HepG2 (cell line): ENCODE data around the gene ANO10. TPM values are rescaled to one million over a fixed set of nuclear protein-coding genes. Genes with fewer than 3 reads are reported as not detected.

Source experiments
- AKNA ChIP-seq: sonication (generic); formaldehyde crosslinking; IDR thresholded peaks from 2 replicates; pipeline ENCODE4 v1.4.0; 2020; ENCODE audit warnings: missing genetic modification reagents, borderline replicate concordance
- ATF3 ChIP-seq: sonication (generic); formaldehyde crosslinking; IDR thresholded peaks from 2 replicates; pipeline ENCODE4 v1.4.0; 2020; ENCODE audit warnings: missing genetic modification reagents
- CBFB ChIP-seq: sonication (generic); formaldehyde crosslinking; IDR thresholded peaks from 2 replicates; pipeline ENCODE4 v1.4.0; 2020; ENCODE audit warnings: missing genetic modification reagents
- CEBPG ChIP-seq: IDR thresholded peaks from 2 replicates; pipeline ENCODE4 v1.6.1; 2016
- HHEX ChIP-seq: IDR thresholded peaks from 2 replicates; pipeline ENCODE4 v1.6.1; 2016; ENCODE audit warnings: control low read depth
- HNRNPLL ChIP-seq: fragments of 200-400 bp; formaldehyde crosslinking; IDR thresholded peaks from 2 replicates; pipeline ENCODE4 v1.6.1; 2017; ENCODE audit warnings: mild to moderate bottlenecking, low read depth, low read length; ENCODE audit not compliant: poor library complexity, severe bottlenecking
- KMT2A ChIP-seq: sonication (generic); formaldehyde crosslinking; IDR thresholded peaks from 2 replicates; pipeline ENCODE4 v1.4.0; 2020; ENCODE audit warnings: missing genetic modification reagents
- MIXL1 ChIP-seq: IDR thresholded peaks from 2 replicates; pipeline ENCODE4 v1.6.1; 2016
- MZF1 ChIP-seq: sonication (generic); formaldehyde crosslinking; IDR thresholded peaks from 2 replicates; pipeline ENCODE4 v1.8.1; 2023; ENCODE audit warnings: mild to moderate bottlenecking, missing genetic modification reagents, borderline replicate concordance
- NAIF1 ChIP-seq: sonication (generic); formaldehyde crosslinking; IDR thresholded peaks from 2 replicates; pipeline ENCODE4 v1.5.0; 2020; ENCODE audit warnings: mild to moderate bottlenecking, missing genetic modification reagents, borderline replicate concordance
- PRPF4 ChIP-seq: fragments of 200-400 bp; formaldehyde crosslinking; IDR thresholded peaks from 2 replicates; pipeline ENCODE4 v1.6.1; 2016; ENCODE audit warnings: low read length, low read depth; ENCODE audit not compliant: poor library complexity, severe bottlenecking
- RBFOX2 ChIP-seq: fragments of 200-400 bp; formaldehyde crosslinking; IDR thresholded peaks from 2 replicates; pipeline ENCODE4 v1.6.1; 2017; ENCODE audit warnings: low read depth, mild to moderate bottlenecking, low read length
- THAP8 ChIP-seq: sonication (generic); formaldehyde crosslinking; IDR thresholded peaks from 2 replicates; pipeline ENCODE4 v1.5.1; 2020; ENCODE audit warnings: missing genetic modification reagents, mild to moderate bottlenecking, borderline replicate concordance
- THAP9 ChIP-seq: sonication (generic); formaldehyde crosslinking; IDR thresholded peaks from 2 replicates; pipeline ENCODE4; 2020; ENCODE audit warnings: missing genetic modification reagents, mild to moderate bottlenecking, borderline replicate concordance
- YEATS2 ChIP-seq: sonication (generic); formaldehyde crosslinking; IDR thresholded peaks from 2 replicates; pipeline ENCODE4 v1.4.0; 2020; ENCODE audit warnings: missing genetic modification reagents, borderline replicate concordance
- YY1 ChIP-seq: IDR thresholded peaks from 2 replicates; pipeline ENCODE4 v1.6.1; 2011; ENCODE audit warnings: low read length, low read depth, moderate library complexity, mild to moderate bottlenecking; ENCODE audit not compliant: insufficient read depth, insufficient replicate concordance
- ZFP91 ChIP-seq: sonication (generic); formaldehyde crosslinking; IDR thresholded peaks from 2 replicates; pipeline ENCODE4 v1.9.0; 2022; ENCODE audit warnings: missing genetic modification reagents, mild to moderate bottlenecking, borderline replicate concordance
- ZNF282 ChIP-seq: fragments of 450-650 bp; IDR thresholded peaks from 2 replicates; pipeline ENCODE4 v1.6.1; 2018; ENCODE audit not compliant: partially characterized antibody
- ZNF672 ChIP-seq: sonication (generic); formaldehyde crosslinking; IDR thresholded peaks from 2 replicates; pipeline ENCODE4 v1.8.1; 2022; ENCODE audit warnings: missing genetic modification reagents
- polyA plus RNA-seq, 8 experiments: library from polyadenylated mRNA; depleted of rRNA in 3 of 8; stranded (reverse) in 7 of 8; unstranded in 1 of 8; fragments of >200 nt; fragmentation: Illumina TruSeq in 4 of 8; extraction: Trizol in 4 of 8; gene quantifications; 2 replicates each; pipeline versions ENCODE4 v1.2.1 to v1.2.3, GENCODE V29; 2011 to 2016; ENCODE audit warnings: low read depth in 4 of 8, missing spikeins in 1 of 8, mixed read lengths in 1 of 8; ENCODE audit not compliant: insufficient read depth in 1 of 8
- total RNA-seq, 5 experiments: library from RNA; depleted of rRNA; stranded (reverse); fragments of >200 nt; fragmentation: Illumina TruSeq; extraction: Trizol; gene quantifications; 2 replicates each; pipeline ENCODE4 v1.2.3, GENCODE V29; 2016; ENCODE audit warnings: low read depth in 1 of 5

ANO10 gene
- total and polyA plus RNA-seq, 2 of the 13 experiments (the other 11 are each of a cell fraction or from before 2014, with no cell fraction given), result 10.4 to 13.1 TPM

- TF ChIP-seq AKNA (CRISPR knock-in tag) (no peak), MZF1 (no peak), YY1 (no peak), ZNF672 (CRISPR knock-in tag) (no peak), THAP8 (CRISPR knock-in tag) (no peak), HHEX (CRISPR knock-in tag) (no peak), THAP9 (CRISPR knock-in tag) (no peak), KMT2A (peak; percentile 29; the same call in 1 of the 2 replicates), ATF3 (no peak), CBFB (0 out of 2 replicates have a peak, but pooled peaks have one; percentile 9), ZFP91 (CRISPR knock-in tag) (peak; percentile 69; the same call in 1 of the 2 replicates), ZNF282 (no peak), YEATS2 (CRISPR knock-in tag) (no peak), PRPF4 (no peak), CEBPG (CRISPR knock-in tag) (no peak), RBFOX2 (peak; percentile 63), MIXL1 (CRISPR knock-in tag) (no peak), HNRNPLL (peak; percentile 74), NAIF1 (CRISPR knock-in tag) (peak; percentile 44; the same call in 1 of the 2 replicates)
These were observed at the start of gene ANO10 (continued) for GRCh38 chr3:43621656-43622432.
